Transverse colon (tissue), 4 donors: Measurements from ENCODE around the gene CRTC3.

Experiments
- CTCF ChIP-seq, 5 experiments: fragments of 200-600 bp in 3 of 5; fragments of 450-650 bp in 2 of 5; sonication (generic) in 3 of 5; IDR thresholded peaks; 1 replicate in 2 of 5; 2 replicates in 3 of 5; pipeline ENCODE4 v1.5.1; 2016 to 2017; ENCODE audit warnings: antibody characterized with exemption in 5 of 5, inconsistent platforms in 3 of 5, mild to moderate bottlenecking in 2 of 5, moderate library complexity in 1 of 5
- EP300 ChIP-seq: sonication (generic); formaldehyde crosslinking; IDR thresholded peaks from one replicate; pipeline ENCODE4 v1.6.1; 2017; ENCODE audit warnings: antibody characterized with exemption, low read depth
- POLR2A ChIP-seq: fragments of 450-650 bp; IDR thresholded peaks from one replicate; pipeline ENCODE4 v1.6.1; 2016; ENCODE audit warnings: antibody characterized with exemption, mild to moderate bottlenecking, moderate library complexity
- POLR2AphosphoS5 ChIP-seq, 3 donors: sonication (generic); formaldehyde crosslinking; IDR thresholded peaks; one replicate each; pipeline ENCODE4 v1.6.1; 2016; ENCODE audit warnings: antibody characterized with exemption in 3 of 3

- TF ChIP-seq EP300 (no peak), CTCF (IDR thresholded peaks at IDR 0.05) (peak; percentile 61 to 79 (median 77)), POLR2A (no peak), POLR2AphosphoS5 (IDR thresholded peaks at IDR 0.05) (no peak)
Measured at GRCh38 chr15:90482124-90483011, 47.4 kb upstream of the CRTC3 start.
